ENCODE data around the gene RSL24D1. TPM values are rescaled to one million over a fixed set of nuclear protein-coding genes. Genes with fewer than 3 reads are reported as not detected.
A peak's percentile ranks its signal among the peaks of the same experiment; 100 is the strongest.

The RSL24D1 gene
- total and polyA plus RNA-seq, 2 of the 13 experiments (the other 11 are each of a cell fraction or from before 2014, with no cell fraction given) = 58.8 to 100.0 TPM

GRCh38 chr15:55197719-55198118 is 978 bp upstream of the RSL24D1 start (continued):
- TF ChIP-seq TBX2 (CRISPR knock-in tag; IDR thresholded peaks at IDR 0.05; ENCODE audit: borderline replicate concordance) (no peak), ZNF160 (CRISPR knock-in tag; IDR thresholded peaks at IDR 0.05) (no peak)

- Histone ChIP-seq H3K4me3 (replicated peaks in 1 of 3; ENCODE audit: insufficient read depth in 1 of 3, low read depth in 2 of 3, low read length in 3 of 3) (peak overlapping the region; percentile 61 to 91 (median 65)), H3K9me3 (ENCODE audit: low read length) (no peaks in the 10 kb centered on the region), H3K4me1 (ENCODE audit: insufficient read depth, low read length) (peaks cover 32% of the 10 kb centered on the region), H3K36me3 (replicated peaks in 1 of 2; ENCODE audit: control insufficient read depth in 1 of 2, insufficient read depth in 2 of 2, low read length in 2 of 2) (no peaks in the 10 kb centered on the region; a peak in 3 of 5 replicates), H4K20me1 (ENCODE audit: insufficient read depth, low read length) (peaks cover 33% of the 10 kb centered on the region), H3K27me3 (ENCODE audit: control insufficient read depth in 1 of 2, insufficient read depth in 2 of 2, low read length in 2 of 2) (no peaks in the 10 kb centered on the region; a peak in 1 of 5 replicates), H3K27ac (ENCODE audit: extremely low read length, insufficient read depth, low read length) (peak overlapping the region; percentile 89), H2AFZ (ENCODE audit: low read length) (peak overlapping the region; percentile 92), H3K4me2 (ENCODE audit: low read depth, low read length) (peak overlapping the region; percentile 92), H3K9ac (ENCODE audit: insufficient read depth, low read depth, low read length) (peak overlapping the region; percentile 97), H3K79me2 (ENCODE audit: insufficient read depth, low read length) (peaks cover 44% of the 10 kb centered on the region)
- no peak for FAIRE-seq
- in situ Hi-C loops (cut with HindIII; ENCODE audit: extremely low pct_ligation_motif_present, low pct_unique_long_range_greater_than_20kb) = no loop called here
- POLR2A ChIA-PET = interaction anchor here (0.8 to 2.0 kb wide), 9 partner anchors 9 to 211 kb away, joined by 3 to 11 read pairs (median 4); partner anchors contain the start of genes CCPG1, PIERCE2, PIGB and PIGBOS1
- TF ChIP-seq STAG1 (CRISPR knock-in tag; IDR thresholded peaks at IDR 0.05) = no peak
- TF ChIP-seq KLF11 (CRISPR knock-in tag; IDR thresholded peaks at IDR 0.05) = 0 out of 2 replicates have a peak, but pooled peaks have one; percentile 6
- TF ChIP-seq HOXA5 (CRISPR knock-in tag; IDR thresholded peaks at IDR 0.05) = no peak
- 0 out of 2 replicates have a peak, but pooled peaks have one; percentile 18 for TF ChIP-seq MTF2 (CRISPR knock-in tag; IDR thresholded peaks at IDR 0.05; ENCODE audit: borderline replicate concordance)
- TF ChIP-seq ZNF264 (CRISPR knock-in tag; IDR thresholded peaks at IDR 0.05) = 0 out of 2 replicates have a peak, but pooled peaks have one; percentile 13
- TF ChIP-seq ZFP41 (CRISPR knock-in tag; IDR thresholded peaks at IDR 0.05; ENCODE audit: borderline replicate concordance) = no peak
- TF ChIP-seq REST (IDR thresholded peaks at IDR 0.05; ENCODE audit: borderline replicate concordance in 1 of 2, low read depth in 1 of 2, low read length in 2 of 2) = no peak
- DNase-seq (ENCODE audit: low spot score) = no peak
- CTCF ChIA-PET (ENCODE audit: low intra/inter-chr PET ratio, low total read pairs) = no interaction called here
- BruUV-seq (replicated peaks) = TSS peak; percentile 89
- intact Hi-C loops (cut with micrococcal nuclease; ENCODE audit: unreplicated experiment) = loop anchor here (2.0 kb wide), 1 partner anchor 19 kb away; no protein-coding TSS in a partner anchor
- peak; percentile 4; the same call in 2 of the 3 replicates for ATAC-seq
- under 1% methylated on average over 10 of the region's 10 CpGs for WGBS (ENCODE audit: low lambda C conversion rate)
These were observed 593 bp upstream of the RSL24D1 start for GRCh38 chr15:55197362-55197705.

Measured in HepG2 (cell line).